OCI-LY7 (cell line): ENCODE data around the gene LGALS3. TPM values are rescaled to one million over a fixed set of nuclear protein-coding genes. Genes with fewer than 3 reads are reported as not detected.

Experiments used
- BruUV-seq: library from RNA; stranded (reverse); fragments of 400-500 nt; replicated peaks from 2 replicates; lab custom pipeline; 2021; lab: Mats Ljungman, UMichigan
- CTCF ChIA-PET: fragments of 300-600 bp; sonication (Branson Sonifier 250); formaldehyde crosslinking; loops from one replicate; lab custom pipeline; 2022; ENCODE audit warnings: antibody characterized with exemption; ENCODE audit not compliant: unreplicated experiment; lab: Charles Lee
- POLR2A ChIA-PET: fragments of 300-600 bp; sonication (Branson Sonifier 250); formaldehyde crosslinking; loops from one replicate; lab custom pipeline; 2022; ENCODE audit warnings: antibody characterized with exemption; lab: Charles Lee
- DNase-seq: peaks from one replicate; pipeline ENCODE4 v3.0.0-alpha.2; 2015; ENCODE audit warnings: low spot score
- H2AFZ ChIP-seq: fragments of 200-600 bp; sonication (generic), shearing (Covaris generic); 2 replicates; pipeline ENCODE4 v1.6.1; 2014; ENCODE audit warnings: mild to moderate bottlenecking, antibody characterized with exemption, low read length, moderate library complexity
- H3K27ac ChIP-seq: fragments of 200-600 bp; sonication (generic); 2 replicates; pipeline ENCODE4 v1.5.1; 2014; ENCODE audit warnings: mixed run types, low read depth, mild to moderate bottlenecking, moderate library complexity, low read length, inconsistent platforms; ENCODE audit not compliant: poor library complexity, severe bottlenecking
- H3K36me3 ChIP-seq: fragments of 200-600 bp; sonication (generic); 2 replicates; pipeline ENCODE4 v1.6.1; 2014; ENCODE audit warnings: mild to moderate bottlenecking, antibody characterized with exemption, low read length, moderate library complexity, mixed read lengths; ENCODE audit not compliant: insufficient read depth
- H3K4me1 ChIP-seq: fragments of 200-600 bp; sonication (generic); 2 replicates; pipeline ENCODE4 v1.5.1; 2014; ENCODE audit warnings: mild to moderate bottlenecking, low read length; ENCODE audit not compliant: insufficient read depth, poor library complexity, severe bottlenecking
- H3K4me2 ChIP-seq: fragments of 200-600 bp; sonication (generic); 2 replicates; pipeline ENCODE4 v1.6.1; 2014; ENCODE audit warnings: mild to moderate bottlenecking, low read length
- H3K4me3 ChIP-seq: fragments of 200-600 bp; sonication (generic); 2 replicates; pipeline ENCODE4 v1.5.1; 2014; ENCODE audit warnings: mild to moderate bottlenecking, low read depth, low read length; ENCODE audit not compliant: poor library complexity, severe bottlenecking
- H3K79me2 ChIP-seq: fragments of 200-600 bp; sonication (generic); 2 replicates; pipeline ENCODE4 v1.6.1; 2016; ENCODE audit warnings: low read depth, mild to moderate bottlenecking, low read length, moderate library complexity, mixed read lengths; ENCODE audit not compliant: insufficient read depth
- H3K9me2 ChIP-seq: fragments of 200-600 bp; sonication (generic); 2 replicates; pipeline ENCODE4 v1.6.1; 2016; ENCODE audit warnings: mild to moderate bottlenecking, low read length, mixed read lengths; ENCODE audit not compliant: insufficient read depth
- H3K9me3 ChIP-seq: fragments of 200-600 bp; sonication (generic); 2 replicates; pipeline ENCODE4 v1.6.1; 2014; ENCODE audit warnings: mild to moderate bottlenecking, mixed run types, low read length, mixed read lengths
- H4K20me1 ChIP-seq: fragments of 200-600 bp; sonication (generic); 2 replicates; pipeline ENCODE4 v1.6.1; 2014; ENCODE audit warnings: mild to moderate bottlenecking, antibody characterized with exemption, low read length, moderate library complexity, mixed read lengths; ENCODE audit not compliant: insufficient read depth
- CTCF ChIP-seq: fragments of 200-600 bp; sonication (generic); conservative IDR thresholded peaks from 2 replicates; pipeline ENCODE4 v1.5.1; 2014; ENCODE audit warnings: mild to moderate bottlenecking, antibody characterized with exemption, low read length, moderate library complexity, mixed read lengths
- EZH2phosphoT487 ChIP-seq: fragments of 200-600 bp; sonication (generic); IDR thresholded peaks from 2 replicates; pipeline ENCODE4 v1.6.1; 2018; ENCODE audit warnings: low read depth, borderline replicate concordance, mild to moderate bottlenecking, mixed run types, antibody characterized with exemption, low read length, moderate library complexity, mixed read lengths
- intact Hi-C: fragments of 100-400 bp; cut with micrococcal nuclease; formaldehyde crosslinking; loops from one replicate; pipeline ENCODE4 v1.10.0; 2022; ENCODE audit not compliant: unreplicated experiment
- total RNA-seq, 2 experiments: library from RNA; depleted of rRNA in 1 of 2; stranded (reverse); fragments of >200 nt in 1 of 2; shearing (Covaris generic) in 1 of 2; gene quantifications; 2 replicates each; pipeline ENCODE4 v1.2.3, GENCODE V29; 2014 to 2022

The LGALS3 gene
- total RNA-seq, 2 experiments from 2014 or later: not detected

GRCh38 chr14:55142466-55142865 is 13.4 kb downstream of the LGALS3 start:
- no peak overlapping the region for H2AFZ ChIP-seq
- H3K4me2 ChIP-seq: no peak overlapping the region
- CTCF ChIA-PET: no interaction called here
- no peaks in the 10 kb centered on the region for H3K9me3 ChIP-seq
- no TSS peak for BruUV-seq
- DNase-seq: no peak
- H4K20me1 ChIP-seq: no peaks in the 10 kb centered on the region
- no peaks in the 10 kb centered on the region for H3K79me2 ChIP-seq
- H3K27ac ChIP-seq: no peak overlapping the region
- no peak overlapping the region for H3K4me3 ChIP-seq
- POLR2A ChIA-PET: interaction anchor here (0.6 kb wide), 1 partner anchor 275 kb away, joined by 3 read pairs; no protein-coding TSS in a partner anchor
- H3K36me3 ChIP-seq: peaks cover 85% of the 10 kb centered on the region
- TF ChIP-seq EZH2phosphoT487 (no peak), CTCF (no peak)
- H3K9me2 ChIP-seq: no peaks in the 10 kb centered on the region
- intact Hi-C loops: no loop called here
- no peaks in the 10 kb centered on the region for H3K4me1 ChIP-seq

GRCh38 chr14:55146425-55146824 is 17.4 kb downstream of the LGALS3 start:
- POLR2A ChIA-PET: interaction anchor here (1.1 kb wide), 1 partner anchor 10 kb away, joined by 3 read pairs; no protein-coding TSS in a partner anchor

More at GRCh38 chr14:55146425-55146824, 17.4 kb downstream of the LGALS3 start:
- CTCF ChIA-PET: no interaction called here
- Histone ChIP-seq H3K9me3 (no peaks in the 10 kb centered on the region), H3K36me3 (peaks cover 91% of the 10 kb centered on the region), H3K27ac (no peak overlapping the region), H3K4me2 (no peak overlapping the region), H3K9me2 (no peaks in the 10 kb centered on the region), H4K20me1 (no peaks in the 10 kb centered on the region), H3K4me1 (no peaks in the 10 kb centered on the region), H3K4me3 (no peak overlapping the region), H2AFZ (no peak overlapping the region), H3K79me2 (no peaks in the 10 kb centered on the region)
- BruUV-seq: no TSS peak
- DNase-seq: no peak
- TF ChIP-seq EZH2phosphoT487 (no peak), CTCF (no peak)
- intact Hi-C loops: no loop called here
